ENCODE measurements around the gene HSD17B12.

HSD17B12 gene

GRCh38 chr11:43856993-43857392 lies 176.5 kb downstream of the HSD17B12 start:
- in situ Hi-C loops (cut with MboI; ENCODE audit: low sequenced_read_pairs): no loop called here

- in situ Hi-C loops (cut with MboI; ENCODE audit: low sequenced_read_pairs): no loop called here
Observed at GRCh38 chr11:43861141-43861540, 180.6 kb downstream of the HSD17B12 start.

- in situ Hi-C loops (cut with MboI; ENCODE audit: low sequenced_read_pairs): no loop called here
Observed at GRCh38 chr11:43866520-43866919, 186.0 kb downstream of the HSD17B12 start.

GRCh38 chr11:43866969-43867368 lies 186.4 kb downstream of the HSD17B12 start:
- in situ Hi-C loops (cut with MboI; ENCODE audit: low sequenced_read_pairs): no loop called here

GRCh38 chr11:43868852-43869567 lies 188.5 kb downstream of the HSD17B12 start:
- in situ Hi-C loops (cut with MboI; ENCODE audit: low sequenced_read_pairs): no loop called here

- in situ Hi-C loops (cut with MboI; ENCODE audit: low sequenced_read_pairs): no loop called here
Observed at GRCh38 chr11:43871051-43871450, 190.5 kb downstream of the HSD17B12 start.

GRCh38 chr11:43872995-43873394 lies 192.5 kb downstream of the HSD17B12 start:
- in situ Hi-C loops (cut with MboI; ENCODE audit: low sequenced_read_pairs): no loop called here

GRCh38 chr11:43874078-43874477 lies 193.5 kb downstream of the HSD17B12 start:
- in situ Hi-C loops (cut with MboI; ENCODE audit: low sequenced_read_pairs): no loop called here

GRCh38 chr11:43874738-43875137 lies 194.2 kb downstream of the HSD17B12 start:
- in situ Hi-C loops (cut with MboI; ENCODE audit: low sequenced_read_pairs): no loop called here

- in situ Hi-C loops (cut with MboI; ENCODE audit: low sequenced_read_pairs): no loop called here
Observed at GRCh38 chr11:43879789-43880639, 199.5 kb downstream of the HSD17B12 start.

- in situ Hi-C loops (cut with MboI; ENCODE audit: low sequenced_read_pairs): no loop called here
Observed at GRCh38 chr11:43880640-43881159, 200.2 kb downstream of the HSD17B12 start, which contains the start of gene ALKBH3. ALKBH3 (plus strand) TSS chr11:43880831; CDS start chr11:43882653, 1,822 bp downstream.

- in situ Hi-C loops (cut with MboI; ENCODE audit: low sequenced_read_pairs): no loop called here
Observed at GRCh38 chr11:43892851-43893250, 212.3 kb downstream of the HSD17B12 start.

GRCh38 chr11:43894546-43894945 lies 214.0 kb downstream of the HSD17B12 start:
- in situ Hi-C loops (cut with MboI; ENCODE audit: low sequenced_read_pairs): no loop called here

- in situ Hi-C loops (cut with MboI; ENCODE audit: low sequenced_read_pairs): no loop called here
Observed at GRCh38 chr11:43895601-43896000, 215.1 kb downstream of the HSD17B12 start.

- in situ Hi-C loops (cut with MboI; ENCODE audit: low sequenced_read_pairs): no loop called here
Observed at GRCh38 chr11:43898574-43898973, 218.0 kb downstream of the HSD17B12 start.

GRCh38 chr11:43899094-43899493 lies 218.6 kb downstream of the HSD17B12 start:
- in situ Hi-C loops (cut with MboI; ENCODE audit: low sequenced_read_pairs): no loop called here

- in situ Hi-C loops (cut with MboI; ENCODE audit: low sequenced_read_pairs): no loop called here
Observed at GRCh38 chr11:43901551-43901950, 221.0 kb downstream of the HSD17B12 start.

GRCh38 chr11:43903078-43903477 lies 222.5 kb downstream of the HSD17B12 start:
- in situ Hi-C loops (cut with MboI; ENCODE audit: low sequenced_read_pairs): no loop called here

- in situ Hi-C loops (cut with MboI; ENCODE audit: low sequenced_read_pairs): no loop called here
Observed at GRCh38 chr11:43903969-43904368, 223.4 kb downstream of the HSD17B12 start.

GRCh38 chr11:43904742-43905535 lies 224.4 kb downstream of the HSD17B12 start:
- in situ Hi-C loops (cut with MboI; ENCODE audit: low sequenced_read_pairs): no loop called here

- in situ Hi-C loops (cut with MboI; ENCODE audit: low sequenced_read_pairs): no loop called here
Observed at GRCh38 chr11:43905813-43906241, 225.3 kb downstream of the HSD17B12 start.
